DMS153 treated with DMSO at 0.1 percent for 48 hours (cell line): Measurements from ENCODE around the gene CHD5.
"Not testable (repeated sequence)": the region's sequence is repeated elsewhere in the genome, so short reads cannot be mapped to it uniquely, and the experiment has no call there.

Experiments used
- DNase-seq: peaks from one replicate; lab custom pipeline; 2025; ENCODE audit not compliant: unreplicated experiment; lab: John Stamatoyannopoulos, UW

Gene CHD5

GRCh38 chr1:6087377-6087772 is 92.7 kb downstream of the CHD5 start:
- DNase-seq, result no peak

GRCh38 chr1:6086762-6087376 is 93.3 kb downstream of the CHD5 start:
- DNase-seq, result no peak

- no peak for DNase-seq
Observed at GRCh38 chr1:6086358-6086757, 93.8 kb downstream of the CHD5 start.

- no peak for DNase-seq
Observed at GRCh38 chr1:6085666-6086065, 94.5 kb downstream of the CHD5 start.

GRCh38 chr1:6084781-6085495 is 95.2 kb downstream of the CHD5 start:
- no peak for DNase-seq

- DNase-seq, result no peak
Observed at GRCh38 chr1:6083801-6084446, 96.2 kb downstream of the CHD5 start.

GRCh38 chr1:6083385-6083784 is 96.7 kb downstream of the CHD5 start:
- no peak for DNase-seq

GRCh38 chr1:6082430-6082971 is 97.6 kb downstream of the CHD5 start:
- DNase-seq, result no peak

GRCh38 chr1:6081901-6082300 is 98.2 kb downstream of the CHD5 start:
- no peak for DNase-seq

- no peak for DNase-seq
Observed at GRCh38 chr1:6080469-6080868, 99.7 kb downstream of the CHD5 start.

- no peak for DNase-seq
Observed at GRCh38 chr1:6077919-6078318, 102.2 kb downstream of the CHD5 start.

GRCh38 chr1:6077506-6077905 is 102.6 kb downstream of the CHD5 start:
- DNase-seq, result no peak

- not testable (repeated sequence) for DNase-seq
Observed at GRCh38 chr1:6077061-6077460, 103.1 kb downstream of the CHD5 start.

- DNase-seq, result no peak
Observed at GRCh38 chr1:6075748-6076147, 104.4 kb downstream of the CHD5 start.

- DNase-seq, result no peak
Observed at GRCh38 chr1:6074192-6074901, 105.8 kb downstream of the CHD5 start.

GRCh38 chr1:6073480-6074053 is 106.6 kb downstream of the CHD5 start:
- DNase-seq, result no peak

- DNase-seq, result no peak
Observed at GRCh38 chr1:6072774-6073479, 107.2 kb downstream of the CHD5 start.

GRCh38 chr1:6071219-6071618 is 108.9 kb downstream of the CHD5 start:
- DNase-seq, result no peak

- no peak for DNase-seq
Observed at GRCh38 chr1:6070450-6070974, 109.6 kb downstream of the CHD5 start.

- DNase-seq, result no peak
Observed at GRCh38 chr1:6069573-6069972, 110.5 kb downstream of the CHD5 start.
